GM12865 (cell line): ENCODE measurements around the gene PLEKHO1.

Experiments used
- DNase-seq: peaks from one replicate; pipeline ENCODE4 v3.0.0; 2010; ENCODE audit warnings: low read depth
- H3K4me3 ChIP-seq: 2 replicates; pipeline ENCODE4 v1.5.1; 2011; ENCODE audit warnings: mild to moderate bottlenecking, low read depth, low read length, control low read depth
- CTCF ChIP-seq: IDR thresholded peaks from 2 replicates; pipeline ENCODE4 v1.5.1; 2011; ENCODE audit warnings: low read length, control low read depth, low read depth, inconsistent platforms; ENCODE audit not compliant: insufficient read depth; ENCODE audit errors: missing control alignments

The PLEKHO1 gene

DNA sequence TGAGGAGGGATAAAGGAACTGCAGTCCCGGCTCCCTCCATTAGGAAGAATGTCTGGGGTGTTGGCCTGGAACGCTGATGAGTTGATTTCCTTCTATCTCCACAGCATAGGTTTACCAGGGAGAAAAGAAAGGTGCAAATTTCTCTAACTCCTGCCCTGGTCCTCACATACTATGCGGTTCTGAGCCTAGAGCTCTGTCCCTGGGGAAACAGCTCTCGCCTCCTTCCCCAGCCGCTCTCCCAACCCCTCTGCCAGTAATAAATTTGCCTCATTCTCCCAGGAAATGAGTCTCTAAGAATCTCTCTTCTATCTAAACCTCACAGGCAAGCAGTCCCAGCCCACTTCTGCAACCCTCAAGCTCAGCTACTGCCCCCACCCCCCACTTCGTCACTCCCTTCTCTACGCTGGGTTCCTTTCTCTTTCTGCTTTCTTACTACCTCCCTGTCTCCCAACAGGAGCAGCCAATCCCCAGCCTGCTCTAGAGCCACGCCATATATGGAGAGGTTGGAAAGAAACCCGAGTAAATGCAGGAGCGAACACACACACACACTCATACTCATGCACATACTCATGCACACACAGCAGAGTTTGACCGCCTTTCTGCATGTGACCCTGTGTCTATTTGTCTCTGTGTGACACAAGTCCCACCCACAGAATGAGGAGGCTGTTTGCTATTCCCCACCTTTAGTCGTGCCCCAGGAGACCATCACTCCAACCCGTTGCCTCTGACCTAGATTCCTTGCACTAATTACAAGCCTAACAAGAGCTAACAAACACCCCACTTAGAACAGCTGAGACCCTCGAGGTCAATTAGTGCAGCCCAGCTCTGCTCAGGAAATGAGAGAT lies 13.4 kb downstream of the PLEKHO1 start:
- H3K4me3 ChIP-seq, result peak overlapping the region; percentile 70
- TF ChIP-seq CTCF, result no peak
- peak; percentile 96 for DNase-seq

- H3K4me3 ChIP-seq, result no peak overlapping the region
Measured at GRCh38 chr1:150164224-150164623, 14.5 kb downstream of the PLEKHO1 start.

DNA sequence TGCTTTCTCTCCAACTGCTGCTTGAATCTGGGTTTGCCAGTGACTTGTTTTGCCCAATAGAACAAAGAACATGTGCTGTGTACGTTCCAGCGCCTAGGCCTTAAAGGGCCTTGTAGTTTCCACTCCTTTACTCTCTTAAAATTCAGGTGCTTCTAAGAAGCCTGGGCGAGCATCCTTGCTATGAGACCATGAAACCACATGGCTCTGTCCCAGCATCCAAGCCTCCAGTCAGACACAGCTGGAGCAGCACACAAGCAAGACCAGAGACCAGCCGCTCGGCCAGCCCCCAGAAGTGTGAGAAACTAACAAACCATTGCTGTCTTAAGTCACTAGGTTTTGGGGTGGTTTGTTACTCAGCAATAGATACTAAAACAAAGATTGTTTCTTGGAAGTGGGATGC lies 15.1 kb downstream of the PLEKHO1 start:
- DNase-seq, result peak; percentile 34
- peak overlapping the region; percentile 21; the same call in 1 of the 2 replicates for H3K4me3 ChIP-seq
- no peak for TF ChIP-seq CTCF

More at GRCh38 chr1:150164224-150164623, 14.5 kb downstream of the PLEKHO1 start:
- no peak for TF ChIP-seq CTCF
- no peak for DNase-seq

GRCh38 chr1:150165622-150166612 lies 16.2 kb downstream of the PLEKHO1 start:
- DNase-seq, result peak; percentile 74
- TF ChIP-seq CTCF, result peak; percentile 78
- H3K4me3 ChIP-seq, result no peak overlapping the region; the same call in 1 of the 2 replicates

DNA sequence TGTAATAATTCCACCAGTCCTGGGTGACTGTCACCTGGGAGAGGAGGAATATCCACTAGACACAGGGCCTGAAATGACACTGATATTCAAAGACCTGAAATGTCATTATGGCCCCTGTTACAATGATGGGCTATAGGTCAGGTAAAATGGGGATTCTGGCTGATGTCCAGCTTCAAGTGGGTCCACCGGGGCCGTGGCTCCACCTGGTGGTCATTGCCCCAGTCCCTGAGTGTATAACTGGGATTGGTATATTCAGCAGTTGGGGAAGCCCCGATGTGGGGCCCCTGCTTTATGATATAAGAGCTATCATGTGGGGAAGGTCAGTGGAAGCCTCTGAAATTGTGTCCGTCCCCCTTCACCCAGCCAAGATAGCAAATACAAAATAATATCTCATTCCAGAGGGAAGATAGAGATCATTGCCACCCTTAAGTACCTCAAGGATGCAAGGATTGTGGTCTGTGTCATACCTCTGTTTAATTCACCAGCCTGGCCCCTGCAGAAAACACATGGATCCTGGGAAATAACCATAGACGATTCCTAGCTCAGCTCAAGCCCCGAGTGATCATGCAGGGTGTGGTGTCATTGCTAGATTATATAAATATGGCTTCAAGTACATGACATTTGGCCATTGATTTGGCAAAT lies 19.4 kb downstream of the PLEKHO1 start:
- peak; percentile 69 for TF ChIP-seq CTCF
- no peak overlapping the region for H3K4me3 ChIP-seq
- DNase-seq, result peak; percentile 81

DNA sequence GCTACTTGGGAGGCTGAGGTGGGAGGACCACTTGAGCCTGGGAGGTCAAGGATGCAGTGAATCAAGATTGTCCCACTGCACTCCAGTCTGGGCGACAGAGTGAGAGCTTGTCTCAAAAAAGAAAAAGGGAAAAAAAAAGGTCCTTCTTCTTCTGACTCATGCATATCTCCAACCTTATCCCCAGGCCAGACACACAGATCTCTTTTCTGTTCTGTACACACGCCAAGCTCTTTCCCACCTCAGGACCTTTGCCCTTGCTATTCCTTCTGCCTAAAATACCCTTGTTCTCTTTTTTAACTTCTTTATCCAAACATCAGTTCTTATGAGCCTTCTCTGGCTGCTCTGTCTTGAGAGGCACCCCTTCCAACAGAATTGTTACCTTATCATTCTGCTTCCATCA lies 22.1 kb downstream of the PLEKHO1 start:
- TF ChIP-seq CTCF, result no peak
- H3K4me3 ChIP-seq, result no peak overlapping the region
- no peak for DNase-seq
